GM23248 (cell line): ENCODE measurements around the gene SLITRK2. TPM values are rescaled to one million over a fixed set of nuclear protein-coding genes. Genes with fewer than 3 reads are reported as not detected.

Experiments used
- DNase-seq: peaks from one replicate; pipeline ENCODE4 v3.0.0-alpha.2; 2015
- H2AFZ ChIP-seq: fragments of 200-600 bp; sonication (generic); 2 replicates; pipeline ENCODE4 v1.6.1; 2016; ENCODE audit warnings: antibody characterized with exemption
- H3F3A ChIP-seq: fragments of 200-600 bp; sonication (generic); 2 replicates; pipeline ENCODE4 v1.6.1; 2016; ENCODE audit warnings: mild to moderate bottlenecking, antibody characterized with exemption, mixed run types; ENCODE audit not compliant: insufficient read depth
- H3K27ac ChIP-seq: fragments of 200-600 bp; sonication (generic); 2 replicates; pipeline ENCODE4 v1.5.1; 2016; ENCODE audit warnings: mild to moderate bottlenecking
- H3K27me3 ChIP-seq: fragments of 200-600 bp; sonication (generic); replicated peaks from 2 replicates; pipeline ENCODE4 v1.6.1; 2016; ENCODE audit warnings: mild to moderate bottlenecking; ENCODE audit not compliant: insufficient read depth
- H3K36me3 ChIP-seq: fragments of 200-600 bp; sonication (generic); 2 replicates; pipeline ENCODE4 v1.6.1; 2016; ENCODE audit warnings: low read depth, mild to moderate bottlenecking
- H3K4me1 ChIP-seq: fragments of 200-600 bp; sonication (generic); 2 replicates; pipeline ENCODE4 v1.6.1; 2016; ENCODE audit warnings: mild to moderate bottlenecking; ENCODE audit not compliant: insufficient read depth
- H3K4me2 ChIP-seq: fragments of 200-600 bp; sonication (generic); one replicate; pipeline ENCODE4 v1.6.1; 2016; ENCODE audit warnings: mild to moderate bottlenecking; ENCODE audit not compliant: unreplicated experiment
- H3K4me3 ChIP-seq: fragments of 200-600 bp; sonication (generic); 2 replicates; pipeline ENCODE4 v1.5.1; 2016; ENCODE audit warnings: mild to moderate bottlenecking
- H3K79me2 ChIP-seq: fragments of 200-600 bp; sonication (generic); 2 replicates; pipeline ENCODE4 v1.6.1; 2016; ENCODE audit warnings: mild to moderate bottlenecking; ENCODE audit not compliant: insufficient read depth
- H3K9ac ChIP-seq: fragments of 200-600 bp; sonication (generic); 2 replicates; pipeline ENCODE4 v1.6.1; 2016; ENCODE audit warnings: mild to moderate bottlenecking
- H3K9me2 ChIP-seq: fragments of 200-600 bp; sonication (generic); 2 replicates; pipeline ENCODE4 v1.6.1; 2016; ENCODE audit warnings: mixed run types, mild to moderate bottlenecking, moderate library complexity; ENCODE audit not compliant: insufficient read depth
- H3K9me3 ChIP-seq: fragments of 200-600 bp; sonication (generic); one replicate; pipeline ENCODE4 v1.6.1; 2017; ENCODE audit warnings: low read depth
- H4K20me1 ChIP-seq: fragments of 200-600 bp; sonication (generic); 2 replicates; pipeline ENCODE4 v1.6.0; 2016; ENCODE audit not compliant: insufficient read depth
- EZH2 ChIP-seq: fragments of 200-600 bp; sonication (generic); IDR thresholded peaks from 2 replicates; pipeline ENCODE4 v1.6.1; 2018; ENCODE audit warnings: antibody characterized with exemption, mild to moderate bottlenecking; ENCODE audit not compliant: insufficient read depth, poor library complexity, severe bottlenecking
- EZH2phosphoT487 ChIP-seq: fragments of 200-600 bp; sonication (generic); IDR thresholded peaks from 2 replicates; pipeline ENCODE4 v1.6.1; 2018; ENCODE audit warnings: antibody characterized with exemption, moderate library complexity, mild to moderate bottlenecking, low read depth; ENCODE audit not compliant: insufficient read depth
- WGBS, 2 experiments: methylation state at CpG; one replicate each; pipeline ENCODE4 v1.1.6; 2015 to 2017; ENCODE audit warnings: low lambda C conversion rate in 2 of 2, low coverage in 1 of 2; ENCODE audit errors: missing lambda C conversion rate in 2 of 2; 5-methylcytosine and 5-hydroxymethylcytosine counted together
- in situ Hi-C: fragments of 300-500 bp; cut with MboI; formaldehyde crosslinking; loops from 2 replicates; pipeline ENCODE4 v1.15.0; 2020
- polyA plus RNA-seq: library from polyadenylated mRNA; unstranded; fragments of >200 nt; fragmentation: Nextera tagmentation; extraction: Ambion mirVana; gene quantifications from 2 replicates; pipeline ENCODE4 v1.2.1, GENCODE V29; 2016
- total RNA-seq: library from RNA; depleted of rRNA; stranded (reverse); fragments of >200 nt; shearing (Covaris generic); gene quantifications from 2 replicates; pipeline ENCODE4 v1.2.3, GENCODE V29; 2014

SLITRK2 gene
- total and polyA plus RNA-seq, 2 experiments from 2014 or later, result not detected

DNA sequence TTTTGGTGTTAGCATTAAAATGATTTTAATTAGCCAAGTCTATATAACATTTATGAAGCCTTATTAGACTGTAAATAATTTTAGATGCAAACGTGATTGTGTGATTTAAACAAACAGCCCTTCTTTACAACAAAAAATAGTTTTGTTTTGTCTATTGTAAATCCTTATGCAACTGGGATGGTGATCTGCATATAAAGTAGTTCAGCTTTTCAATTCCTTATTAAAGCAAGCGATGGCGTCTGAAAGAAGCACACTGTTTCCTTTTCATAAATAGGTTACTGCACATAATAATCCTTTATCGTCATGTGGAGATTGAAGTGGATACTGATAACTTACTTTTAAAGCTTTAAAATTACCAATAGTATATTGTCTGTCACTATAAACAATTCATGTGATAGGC lies 8.8 kb downstream of the SLITRK2 start:
- Histone ChIP-seq H3K27me3 (no peaks in the 10 kb centered on the region), H3K9me2 (no peaks in the 10 kb centered on the region), H3K9ac (no peak overlapping the region), H3K27ac (no peak overlapping the region), H4K20me1 (no peaks in the 10 kb centered on the region), H3K79me2 (no peaks in the 10 kb centered on the region), H3F3A (no peaks in the 10 kb centered on the region), H3K4me3 (no peak overlapping the region), H3K4me1 (no peaks in the 10 kb centered on the region), H2AFZ (no peak overlapping the region), H3K9me3 (no peaks in the 10 kb centered on the region), H3K36me3 (no peaks in the 10 kb centered on the region), H3K4me2 (no peak overlapping the region)
- in situ Hi-C loops, result no loop called here
- TF ChIP-seq EZH2, result no peak
- TF ChIP-seq EZH2phosphoT487, result no peak
- no peak for DNase-seq
- 37 to 44% methylated on average over 4 of the region's 4 CpGs for WGBS, 2 experiments

DNA sequence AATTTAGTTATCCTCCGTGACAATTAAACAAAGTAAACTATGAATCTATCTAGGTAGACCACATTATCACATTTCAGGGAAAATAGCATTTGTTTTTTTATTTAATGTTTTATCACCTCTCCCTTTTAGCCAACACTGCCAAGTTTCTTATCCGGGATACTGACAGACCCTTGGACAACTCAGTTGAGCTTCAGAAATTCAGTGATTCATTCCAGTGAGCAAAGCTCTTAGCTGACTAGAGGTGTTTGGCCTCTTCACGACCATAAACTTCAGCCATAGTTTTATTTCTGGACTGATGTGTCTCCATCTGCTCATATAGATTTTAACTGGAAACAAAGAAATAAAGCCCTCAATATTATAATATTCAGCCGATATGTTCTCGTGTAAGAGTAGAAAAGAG lies 15.2 kb downstream of the SLITRK2 start:
- TF ChIP-seq EZH2phosphoT487 (no peak), EZH2 (no peak)
- Histone ChIP-seq H3F3A (no peaks in the 10 kb centered on the region), H3K36me3 (no peaks in the 10 kb centered on the region), H3K9me3 (no peaks in the 10 kb centered on the region), H3K9me2 (no peaks in the 10 kb centered on the region), H3K79me2 (no peaks in the 10 kb centered on the region), H3K4me1 (no peaks in the 10 kb centered on the region), H3K27me3 (no peaks in the 10 kb centered on the region), H3K4me2 (no peak overlapping the region), H2AFZ (no peak overlapping the region), H4K20me1 (no peaks in the 10 kb centered on the region), H3K9ac (no peak overlapping the region), H3K4me3 (no peak overlapping the region), H3K27ac (no peak overlapping the region)
- in situ Hi-C loops, result no loop called here
- WGBS, 2 experiments, result 12 to 17% methylated on average over 5 of the region's 5 CpGs
- no peak for DNase-seq

DNA sequence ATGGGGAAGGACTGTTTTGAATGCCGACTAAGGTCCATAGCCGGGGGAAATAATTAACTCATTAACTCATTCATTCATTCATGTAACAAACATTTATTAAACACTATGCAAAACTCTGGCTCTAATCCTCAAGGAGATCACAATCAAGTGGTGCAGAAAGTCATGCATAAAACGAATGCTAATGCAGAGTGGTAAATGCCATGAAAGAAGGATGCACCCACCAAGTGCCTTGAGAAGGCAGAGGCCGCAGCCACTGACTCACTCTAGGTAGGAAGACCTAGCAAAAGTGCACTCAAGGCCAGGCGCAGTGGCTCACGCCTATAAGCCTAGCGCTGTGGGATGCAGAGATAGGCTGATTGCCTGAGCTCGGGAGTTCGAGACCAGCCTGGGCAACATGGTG lies 22.9 kb downstream of the SLITRK2 start:
- H3K4me2 ChIP-seq, result no peak overlapping the region
- TF ChIP-seq EZH2phosphoT487, result no peak
- no peak for TF ChIP-seq EZH2
- in situ Hi-C loops, result no loop called here
- no peaks in the 10 kb centered on the region for H3F3A ChIP-seq
- H3K4me1 ChIP-seq, result no peaks in the 10 kb centered on the region
- DNase-seq, result no peak
- H3K36me3 ChIP-seq, result no peaks in the 10 kb centered on the region
- H3K27ac ChIP-seq, result no peak overlapping the region
- H3K9me2 ChIP-seq, result no peaks in the 10 kb centered on the region
- H3K9ac ChIP-seq, result no peak overlapping the region
- H4K20me1 ChIP-seq, result no peaks in the 10 kb centered on the region
- WGBS, 2 experiments, result 49 to 56% methylated on average over 6 to 9 of the region's 9 CpGs
- H3K4me3 ChIP-seq, result no peak overlapping the region
- no peaks in the 10 kb centered on the region for H3K79me2 ChIP-seq
- no peaks in the 10 kb centered on the region for H3K9me3 ChIP-seq
- no peak overlapping the region for H2AFZ ChIP-seq
- no peaks in the 10 kb centered on the region for H3K27me3 ChIP-seq

DNA sequence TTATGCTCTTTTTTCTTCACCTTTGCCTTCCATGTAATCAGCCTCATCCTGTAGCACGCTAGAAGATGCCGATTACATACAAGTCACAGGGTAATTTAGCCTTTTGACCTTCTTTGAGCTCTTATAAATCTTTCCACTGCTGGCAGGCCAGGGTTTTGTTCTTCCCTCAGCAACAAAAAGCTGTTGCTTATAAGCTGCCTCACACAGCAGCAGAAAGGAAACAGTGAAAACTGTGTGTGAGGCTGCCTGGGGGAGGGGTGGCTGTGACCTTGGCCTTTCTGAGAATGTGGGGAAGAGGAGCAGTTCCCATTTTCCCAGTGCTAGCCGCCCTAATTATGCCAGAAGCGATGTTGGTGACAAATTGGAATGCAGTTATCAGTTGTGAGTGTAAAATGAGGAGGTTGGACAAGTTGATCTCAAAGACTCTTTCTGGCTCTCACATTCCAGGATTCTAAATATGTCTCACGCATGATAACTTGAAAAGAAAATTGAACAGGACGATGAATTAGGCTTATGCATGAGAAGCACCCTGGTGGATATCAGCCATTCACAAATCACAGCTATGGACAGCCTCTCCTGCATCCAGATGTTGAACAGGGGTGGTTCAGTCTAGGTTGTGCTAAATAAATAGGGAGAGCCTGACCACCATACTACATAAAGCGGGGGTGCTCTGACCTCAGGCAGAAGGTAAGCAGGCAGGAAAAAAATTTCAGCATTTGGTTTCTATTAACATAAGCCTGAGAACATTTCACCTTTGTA lies 25.7 kb downstream of the SLITRK2 start:
- no peaks in the 10 kb centered on the region for H4K20me1 ChIP-seq
- H2AFZ ChIP-seq, result no peak overlapping the region
- in situ Hi-C loops, result no loop called here
- H3K79me2 ChIP-seq, result no peaks in the 10 kb centered on the region
- H3K4me3 ChIP-seq, result no peak overlapping the region
- H3K9me3 ChIP-seq, result no peaks in the 10 kb centered on the region
- WGBS, 2 experiments, result 2 to 3% methylated on average over 7 of the region's 7 CpGs
- H3F3A ChIP-seq, result no peaks in the 10 kb centered on the region
- H3K4me1 ChIP-seq, result no peaks in the 10 kb centered on the region
- no peak overlapping the region for H3K9ac ChIP-seq
- H3K27me3 ChIP-seq, result no peaks in the 10 kb centered on the region
- no peak overlapping the region for H3K4me2 ChIP-seq
- H3K9me2 ChIP-seq, result no peaks in the 10 kb centered on the region
- no peak overlapping the region for H3K27ac ChIP-seq
- no peaks in the 10 kb centered on the region for H3K36me3 ChIP-seq
- TF ChIP-seq EZH2, result no peak
- TF ChIP-seq EZH2phosphoT487, result no peak
- DNase-seq, result no peak

DNA sequence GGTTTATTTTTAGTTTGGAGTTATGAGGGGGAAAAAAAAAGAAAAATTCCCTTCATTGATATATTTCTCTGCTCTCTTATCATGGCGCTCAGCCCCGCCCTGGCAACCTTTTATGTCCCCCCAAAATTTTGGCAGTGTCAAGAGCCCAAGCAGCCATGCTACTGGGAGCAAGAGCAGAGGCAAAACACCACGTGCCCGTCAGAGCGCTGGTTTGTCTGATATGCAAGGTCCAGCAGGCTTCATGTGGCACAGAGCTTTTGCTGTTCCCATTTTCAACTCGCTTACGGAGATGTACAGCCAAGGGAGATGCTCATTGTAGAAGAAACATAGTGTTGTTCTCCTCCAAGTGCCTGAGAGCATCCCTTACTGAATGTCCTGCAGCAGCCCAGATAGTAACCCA lies 27.3 kb downstream of the SLITRK2 start:
- WGBS, 2 experiments, result 49 to 72% methylated on average over 5 to 7 of the region's 7 CpGs
- Histone ChIP-seq H3K9ac (no peak overlapping the region), H3K9me2 (no peaks in the 10 kb centered on the region), H4K20me1 (no peaks in the 10 kb centered on the region), H3K27ac (no peak overlapping the region), H3K36me3 (no peaks in the 10 kb centered on the region), H2AFZ (no peak overlapping the region), H3K9me3 (no peaks in the 10 kb centered on the region), H3K4me2 (no peak overlapping the region), H3K4me3 (no peak overlapping the region), H3K4me1 (no peaks in the 10 kb centered on the region), H3K79me2 (no peaks in the 10 kb centered on the region), H3F3A (no peaks in the 10 kb centered on the region), H3K27me3 (no peaks in the 10 kb centered on the region)
- in situ Hi-C loops, result no loop called here
- DNase-seq, result no peak
- no peak for TF ChIP-seq EZH2phosphoT487
